ENCODE data around the gene ANKRD63.

Gene ANKRD63

DNA sequence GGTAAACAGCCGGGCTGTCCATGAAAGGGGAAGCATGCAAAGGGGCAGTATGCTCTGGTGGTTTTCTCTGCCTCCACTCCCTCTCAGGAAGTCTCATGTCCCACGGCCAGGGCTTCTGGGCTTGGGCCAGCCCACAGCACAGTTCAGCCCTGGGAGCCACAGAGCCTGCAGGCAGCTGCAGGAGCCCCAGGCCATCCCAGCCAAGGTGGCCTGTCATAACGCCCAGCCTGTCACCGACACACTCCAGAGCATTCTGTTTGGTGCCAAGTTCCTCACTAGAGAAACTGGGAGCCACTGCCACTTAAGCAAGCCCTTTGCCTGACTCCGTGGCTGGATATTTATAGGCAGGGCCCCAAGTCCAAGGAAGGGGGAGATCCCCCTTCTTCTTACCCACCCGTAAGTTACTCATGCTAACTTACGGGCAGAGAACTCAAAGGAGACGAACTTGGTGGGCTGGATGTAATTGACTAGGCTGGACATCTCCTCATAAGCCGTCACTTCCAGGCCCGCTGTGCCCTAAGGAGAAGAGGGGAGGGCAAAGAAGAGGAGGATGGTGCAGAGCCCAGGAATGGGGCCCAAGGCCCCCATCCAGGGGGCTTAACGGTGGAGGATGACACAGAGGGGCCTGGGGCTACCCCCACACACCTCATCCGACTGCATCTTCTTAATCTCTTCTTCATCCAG lies 13.2 kb upstream of the ANKRD63 start:
- in situ Hi-C loops (cut with MboI; ENCODE audit: low sequenced_read_pairs), result no loop called here

DNA sequence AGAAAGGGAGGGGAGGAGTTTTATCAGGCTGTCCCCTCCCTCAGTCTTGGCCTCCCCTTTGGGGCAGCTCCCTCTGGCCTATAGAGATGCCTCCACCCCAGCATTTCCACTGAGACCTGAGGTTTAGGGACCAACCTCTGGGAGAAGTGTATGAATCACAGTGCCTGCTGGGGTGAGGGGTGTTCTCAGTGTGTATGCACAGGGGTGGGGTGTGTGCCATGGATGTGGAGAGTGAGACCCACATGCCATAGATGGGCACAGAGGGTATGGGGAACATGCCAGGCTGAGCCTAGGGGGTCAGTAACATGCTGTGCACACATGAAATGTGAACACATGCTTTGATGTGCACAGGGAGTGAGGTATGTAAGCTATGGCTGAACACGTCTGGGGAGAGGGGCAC lies 12.4 kb upstream of the ANKRD63 start:
- in situ Hi-C loops (cut with MboI; ENCODE audit: low sequenced_read_pairs), result no loop called here

DNA sequence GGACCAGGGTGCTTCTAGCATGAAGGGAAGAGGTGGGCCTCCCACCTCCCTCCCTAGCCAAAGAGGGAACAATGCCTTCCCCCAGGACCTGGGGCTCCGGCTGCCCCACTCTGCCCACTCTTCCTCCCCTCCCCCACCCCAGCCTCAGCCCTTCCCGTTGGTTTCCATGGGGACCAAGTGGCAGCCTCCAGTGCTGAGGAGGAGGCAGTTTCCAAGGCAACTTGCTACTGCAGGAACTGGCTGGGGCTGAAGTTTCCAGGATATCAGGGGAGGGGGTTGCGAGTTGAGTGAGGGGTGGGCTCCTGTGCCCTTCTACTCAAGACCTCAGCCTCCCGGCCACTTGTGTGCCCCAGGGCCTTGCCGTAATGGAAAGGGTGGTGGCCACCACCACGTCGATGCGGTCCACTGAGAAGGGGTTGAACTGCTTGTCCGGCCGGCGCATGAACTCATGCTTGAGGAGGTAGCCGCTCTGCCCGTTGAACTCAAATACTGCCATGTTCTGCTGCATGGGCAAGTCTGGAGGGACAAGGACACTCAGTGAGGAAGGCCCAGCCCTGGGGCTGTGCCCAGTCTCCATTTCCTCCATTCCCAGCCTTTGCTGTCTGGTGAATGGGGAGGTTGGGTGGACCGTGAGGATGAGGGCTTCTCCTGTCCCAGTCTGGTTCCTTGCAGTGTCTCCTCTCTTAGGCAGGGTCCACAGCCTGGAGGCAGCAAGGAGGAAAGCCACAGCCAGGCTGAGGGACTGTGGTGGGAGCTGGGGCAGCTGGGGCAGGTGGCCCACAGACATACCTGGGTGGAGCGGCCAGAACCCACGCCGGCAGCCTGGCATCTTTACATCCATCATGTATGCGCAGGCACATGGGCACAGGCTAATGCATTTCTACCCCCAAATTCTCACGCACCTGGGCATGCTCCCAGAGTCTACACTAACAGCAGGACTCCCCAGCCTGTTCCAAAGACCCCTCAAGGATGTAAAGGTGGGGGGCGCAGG lies 11.3 kb upstream of the ANKRD63 start:
- in situ Hi-C loops (cut with MboI; ENCODE audit: low sequenced_read_pairs), result no loop called here

DNA sequence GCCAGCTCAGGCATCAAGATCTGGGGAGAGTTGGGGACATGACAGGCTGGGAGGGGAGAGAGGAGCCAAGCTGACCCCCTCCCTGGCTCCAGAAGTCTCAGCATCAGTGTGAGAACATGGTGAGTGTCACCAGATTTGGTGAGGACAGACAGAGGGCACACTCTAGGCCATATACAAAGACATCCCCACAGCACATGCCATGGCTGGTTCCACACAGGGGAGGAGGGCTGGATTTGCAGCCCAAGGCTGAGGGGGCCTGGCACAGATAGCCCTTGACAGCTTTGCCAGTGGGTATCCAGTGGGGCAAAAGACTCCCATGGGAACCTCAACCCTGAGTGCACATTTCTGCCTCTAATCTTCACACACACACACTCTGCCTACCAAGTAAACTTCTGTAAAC lies 10.1 kb upstream of the ANKRD63 start:
- in situ Hi-C loops (cut with MboI; ENCODE audit: low sequenced_read_pairs), result no loop called here

DNA sequence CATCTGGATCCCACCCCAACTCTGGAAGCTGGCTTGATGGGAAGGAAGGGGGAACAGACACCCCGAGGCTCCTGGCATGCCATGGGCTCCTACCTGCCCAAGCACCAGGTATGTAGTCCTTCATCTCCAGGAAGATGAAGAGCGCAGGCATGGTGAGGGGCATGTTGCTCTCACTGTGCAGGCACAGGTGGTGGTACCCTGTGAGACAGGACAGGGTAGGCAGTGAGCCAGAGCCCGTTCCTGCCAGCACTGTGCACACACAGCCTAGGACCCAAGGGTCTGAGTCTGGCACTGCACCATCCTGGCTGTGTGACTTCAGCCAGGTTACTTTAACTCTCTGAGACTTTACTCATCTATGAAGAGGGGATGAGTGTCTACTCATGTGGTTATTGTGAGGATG lies 9.4 kb upstream of the ANKRD63 start:
- in situ Hi-C loops (cut with MboI; ENCODE audit: low sequenced_read_pairs), result no loop called here

DNA sequence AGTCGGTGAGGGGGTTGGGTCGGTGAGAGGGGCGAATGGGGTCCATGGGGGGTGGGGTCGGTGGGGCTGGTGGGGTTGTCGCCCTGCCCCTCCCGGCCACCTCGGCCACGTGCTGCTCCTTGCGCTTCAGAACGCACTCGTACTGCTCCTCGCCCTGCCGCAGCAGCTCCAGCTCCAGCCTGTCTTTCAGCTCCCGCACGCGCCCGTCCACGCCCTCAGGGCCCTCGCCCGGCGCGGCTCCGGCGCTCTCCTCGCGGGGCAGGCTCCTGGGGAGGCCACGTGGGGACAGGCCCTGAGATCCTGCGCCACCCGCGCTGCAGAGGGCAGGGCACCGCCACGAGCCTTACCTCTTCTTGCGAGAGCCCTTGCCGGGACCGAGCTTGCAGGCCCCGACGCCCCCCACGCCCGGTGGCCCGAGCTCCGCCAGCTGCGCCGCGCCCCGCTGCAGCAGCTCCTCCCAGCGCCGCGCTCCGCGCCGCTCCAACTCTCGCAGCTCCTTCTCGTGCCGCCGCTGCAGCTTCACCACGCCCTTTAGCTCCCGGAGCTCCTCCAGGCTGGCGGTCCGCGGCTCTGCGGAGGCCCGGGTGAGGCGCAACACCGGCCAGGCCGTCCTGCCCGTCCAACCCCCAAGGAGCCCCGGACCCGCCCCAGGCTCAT lies 8.2 kb upstream of the ANKRD63 start:
- in situ Hi-C loops (cut with MboI; ENCODE audit: low sequenced_read_pairs), result no loop called here

DNA sequence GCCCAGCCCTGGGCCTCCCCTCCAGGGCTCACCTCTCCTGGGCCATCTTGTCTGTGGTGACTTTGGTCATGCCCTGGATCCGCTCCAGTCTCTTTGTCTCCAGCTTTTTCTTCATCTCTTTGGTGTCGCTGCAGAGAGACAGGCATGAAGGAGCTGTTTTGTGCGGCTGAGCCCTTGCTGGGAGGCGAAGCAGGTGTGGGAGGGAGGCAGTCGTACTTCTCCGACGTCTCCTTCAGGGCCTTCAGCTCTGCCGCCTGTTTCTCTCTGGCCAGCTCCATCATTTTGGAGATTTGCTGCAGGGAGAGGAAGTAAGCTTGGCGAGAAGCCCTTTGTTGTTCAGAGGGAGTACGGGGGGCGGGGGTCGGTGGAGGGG lies 7.7 kb upstream of the ANKRD63 start:
- in situ Hi-C loops (cut with MboI; ENCODE audit: low sequenced_read_pairs), result no loop called here

DNA sequence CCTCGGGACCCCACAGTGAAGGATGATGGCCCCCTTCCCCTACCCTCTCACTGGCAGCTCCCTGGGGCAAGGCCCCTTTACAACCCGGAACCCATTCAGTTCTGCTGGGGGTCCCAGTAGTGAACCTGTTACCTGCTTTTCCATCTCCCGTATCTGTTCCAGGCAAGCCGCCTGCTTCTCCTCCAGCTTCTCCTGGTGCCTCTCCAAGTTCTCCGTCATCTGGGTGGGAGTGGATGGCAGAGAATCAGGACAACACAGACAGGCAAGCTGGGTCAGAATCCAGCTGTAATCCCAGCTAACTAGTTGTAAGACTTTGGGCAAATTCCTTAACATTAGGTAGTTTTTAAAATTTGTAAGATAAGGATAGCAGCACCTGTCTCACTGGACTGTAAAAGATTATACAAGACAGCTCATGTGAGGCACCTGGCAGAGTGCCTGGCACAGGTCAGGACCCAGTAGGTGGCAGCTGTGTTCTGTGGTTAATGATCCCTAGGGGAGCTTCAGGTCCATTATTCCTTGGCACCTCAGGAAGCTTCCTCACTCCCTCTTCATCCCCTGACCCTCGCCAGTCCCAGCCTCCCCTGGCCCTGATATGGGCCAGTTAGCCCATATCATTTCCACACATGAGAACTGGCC lies 6.4 kb upstream of the ANKRD63 start:
- in situ Hi-C loops (cut with MboI; ENCODE audit: low sequenced_read_pairs), result no loop called here

DNA sequence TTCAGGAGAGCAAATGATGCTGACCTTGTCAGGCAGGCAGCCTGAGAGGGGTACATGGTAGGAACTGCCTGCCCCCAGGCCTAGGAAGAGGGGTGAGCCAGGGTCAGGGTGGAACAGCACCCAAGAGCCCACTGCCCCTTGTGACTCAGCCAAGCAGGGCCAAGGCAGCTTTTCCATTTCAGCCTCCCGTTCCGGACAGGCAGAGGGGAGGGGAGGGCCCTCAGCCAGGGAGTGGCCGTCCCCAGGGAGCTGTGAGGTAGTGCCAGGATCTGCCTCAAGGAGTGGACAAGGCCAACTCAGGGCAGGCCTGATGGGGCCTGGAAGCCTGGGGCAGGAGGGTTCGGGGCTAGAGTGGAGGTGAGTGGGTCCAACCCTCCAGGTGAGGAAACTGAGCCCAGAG lies 5.1 kb upstream of the ANKRD63 start:
- in situ Hi-C loops (cut with MboI; ENCODE audit: low sequenced_read_pairs), result no loop called here

DNA sequence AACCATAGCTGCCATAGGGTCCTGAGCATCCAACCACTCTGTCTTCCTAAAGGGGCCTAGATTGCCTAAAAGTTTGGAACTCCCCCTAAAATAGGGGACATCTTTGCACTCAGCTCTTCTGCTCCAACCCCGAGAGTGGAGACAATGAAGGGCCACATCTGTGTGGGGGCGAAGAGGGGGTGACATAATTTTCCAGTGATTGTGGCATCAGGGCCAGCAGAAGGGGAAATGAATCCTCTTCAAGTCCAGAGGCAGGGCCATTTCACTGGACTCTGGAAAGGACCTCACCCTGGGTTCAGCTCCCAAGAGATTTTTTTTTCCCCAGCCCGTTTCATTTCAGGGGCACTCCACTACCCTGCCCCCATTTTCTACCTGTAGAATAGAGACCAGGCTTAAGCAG lies 4.6 kb upstream of the ANKRD63 start:
- in situ Hi-C loops (cut with MboI; ENCODE audit: low sequenced_read_pairs), result no loop called here

DNA sequence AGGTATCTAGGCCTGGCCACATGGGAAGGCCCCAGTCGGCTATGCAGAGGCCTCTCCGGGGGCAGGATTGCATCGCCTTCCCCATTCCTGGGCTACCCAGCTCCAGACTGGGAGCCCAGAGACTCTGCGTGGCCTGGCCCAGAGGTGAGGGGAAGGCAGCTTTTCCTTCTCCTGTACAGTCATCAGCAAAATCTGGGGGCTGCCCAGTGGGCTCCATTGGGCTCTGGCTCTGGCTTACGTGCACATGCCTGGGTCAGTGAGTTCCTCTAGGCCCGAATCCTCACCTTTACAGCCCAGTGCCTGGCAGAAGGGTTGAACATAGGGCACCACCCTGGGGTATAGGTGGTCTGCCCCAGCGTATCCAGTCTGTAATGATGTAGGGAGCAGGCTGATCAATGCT lies 3.9 kb upstream of the ANKRD63 start:
- in situ Hi-C loops (cut with MboI; ENCODE audit: low sequenced_read_pairs), result no loop called here

DNA sequence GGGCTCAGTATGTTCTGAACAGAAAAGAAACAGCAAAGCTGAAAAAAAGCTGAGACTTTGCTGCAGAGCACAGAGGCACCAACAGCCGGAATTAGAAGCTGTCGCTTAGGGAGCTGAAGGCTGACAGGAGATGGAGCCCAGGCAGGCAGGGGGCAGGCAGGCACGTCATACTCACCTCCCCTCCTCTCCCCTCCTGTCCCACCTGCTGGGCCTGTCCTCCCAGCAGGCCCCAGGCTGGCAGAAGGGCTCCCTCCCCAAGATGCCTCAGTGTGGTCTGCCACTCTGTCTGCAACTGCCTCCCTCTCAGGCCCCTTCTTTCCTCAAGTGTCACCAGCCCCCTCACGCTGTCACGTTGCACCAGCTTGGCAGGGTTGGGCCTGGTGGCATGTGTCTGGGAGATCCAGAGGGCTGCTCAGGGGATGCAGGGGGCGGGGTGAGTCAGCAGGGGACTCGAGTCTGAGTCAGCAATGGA lies 3.2 kb upstream of the ANKRD63 start:
- in situ Hi-C loops (cut with MboI; ENCODE audit: low sequenced_read_pairs), result no loop called here

DNA sequence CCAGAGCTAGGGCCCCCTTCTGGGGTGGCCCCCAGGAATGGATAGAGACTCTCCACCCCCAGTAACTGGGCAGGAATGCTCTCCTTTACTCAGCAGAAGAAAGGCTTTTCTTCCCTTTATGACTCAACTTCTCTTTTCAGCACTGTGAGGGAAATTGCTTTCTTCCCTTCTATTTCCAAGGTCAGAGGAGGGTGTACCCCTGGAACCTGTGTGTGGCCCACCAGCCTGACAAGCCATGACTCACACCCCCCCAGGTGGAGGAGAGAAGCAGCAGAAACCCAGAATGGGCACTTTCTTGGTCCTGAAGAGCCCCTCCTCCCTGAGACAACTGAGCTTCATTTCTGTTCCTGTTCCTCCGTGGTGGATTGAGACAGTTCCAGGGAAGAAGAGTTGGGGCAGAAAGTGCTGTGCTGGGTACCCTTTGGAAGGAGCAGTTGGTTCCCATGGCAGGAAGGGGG lies 2.7 kb upstream of the ANKRD63 start:
- in situ Hi-C loops (cut with MboI; ENCODE audit: low sequenced_read_pairs), result no loop called here

DNA sequence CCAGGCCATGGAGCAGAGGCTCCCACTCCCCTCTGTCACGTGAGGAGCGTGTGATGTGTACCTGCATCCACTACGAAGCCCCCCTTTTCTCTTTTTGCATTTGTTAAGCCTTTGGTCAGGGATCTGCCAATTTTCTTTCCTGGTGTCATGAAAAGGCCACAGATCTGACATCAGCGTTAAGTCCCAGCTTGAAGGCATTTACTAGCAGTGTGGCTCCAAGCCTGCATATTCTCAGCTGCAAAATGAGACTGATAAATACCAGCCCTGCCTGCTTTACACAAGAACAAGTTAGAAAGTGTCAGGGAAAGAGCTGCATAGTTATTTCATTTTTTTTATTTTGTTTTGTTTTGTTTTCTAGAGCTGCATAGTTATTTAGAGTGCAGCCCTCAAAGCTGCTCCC lies 2.3 kb upstream of the ANKRD63 start:
- in situ Hi-C loops (cut with MboI; ENCODE audit: low sequenced_read_pairs), result no loop called here

DNA sequence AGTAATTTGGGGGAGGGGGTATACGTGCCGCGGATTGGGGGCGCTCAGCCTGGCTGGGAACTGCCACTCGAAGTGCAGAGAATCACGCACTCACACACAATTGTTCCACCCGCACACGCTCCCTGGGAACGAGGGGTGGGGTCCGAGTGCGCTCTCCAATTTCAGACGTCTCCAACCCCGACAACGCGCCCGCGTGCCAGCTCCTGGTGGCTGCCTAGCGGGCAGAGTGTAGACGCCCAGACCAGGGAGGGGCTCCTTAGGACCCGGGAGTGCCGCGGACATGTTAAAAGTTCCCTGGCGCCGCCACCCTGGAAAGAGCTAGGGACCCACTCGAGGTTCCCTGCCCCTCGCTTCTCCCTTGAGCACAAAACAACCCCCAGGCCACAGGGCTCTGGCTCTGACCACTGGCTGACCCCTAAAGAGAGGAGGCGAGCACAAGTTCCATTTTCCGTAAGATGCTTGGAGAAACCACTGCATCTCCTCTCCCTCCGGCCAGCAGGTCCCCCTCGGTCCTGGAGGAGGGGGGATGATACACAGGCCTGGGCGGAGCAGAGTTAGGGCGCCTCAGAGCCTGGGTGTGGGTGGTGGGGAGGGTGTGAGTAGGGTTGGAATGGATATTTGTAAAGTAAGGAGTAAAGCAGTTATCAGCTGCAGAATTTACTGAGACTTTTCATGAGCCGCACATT lies 894 bp upstream of the ANKRD63 start:
- in situ Hi-C loops (cut with MboI; ENCODE audit: low sequenced_read_pairs), result no loop called here

DNA sequence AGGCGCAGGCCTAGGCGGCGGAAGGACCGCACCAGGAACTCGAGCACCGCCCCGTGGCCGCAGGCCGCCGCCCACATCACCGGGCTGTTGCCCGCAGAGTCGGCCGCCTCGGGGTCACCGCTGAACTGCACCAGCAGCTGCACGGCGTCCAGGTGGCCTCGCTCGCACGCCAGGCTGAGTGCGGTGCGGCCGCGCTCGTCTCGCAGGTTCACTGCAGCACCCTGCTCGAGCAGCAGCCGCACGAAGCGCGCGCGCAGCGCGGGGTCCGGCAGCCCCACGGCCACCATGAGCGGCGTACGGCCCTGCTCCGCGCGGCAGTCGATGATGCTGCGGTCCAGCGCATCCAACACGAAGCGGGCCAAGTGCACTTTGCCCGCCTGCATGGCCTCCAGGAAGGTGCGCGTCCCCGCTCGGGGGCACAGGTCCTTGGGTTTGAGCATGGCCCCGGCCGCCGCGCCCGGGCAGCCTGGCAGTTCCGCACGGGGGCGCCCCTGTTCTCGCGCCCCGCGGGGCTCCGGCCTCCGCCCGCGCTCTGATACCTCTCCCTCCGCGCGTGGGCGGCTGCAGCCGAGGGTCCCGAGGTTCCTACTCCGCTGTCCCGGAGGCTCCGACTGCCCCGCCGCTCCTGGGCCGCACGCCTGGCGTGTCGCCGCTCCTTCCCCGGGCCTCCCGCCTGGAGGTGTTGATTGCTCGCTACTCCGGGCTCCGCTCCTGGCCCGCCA lies 556 bp downstream of the ANKRD63 start:
- in situ Hi-C loops (cut with MboI; ENCODE audit: low sequenced_read_pairs), result no loop called here

DNA sequence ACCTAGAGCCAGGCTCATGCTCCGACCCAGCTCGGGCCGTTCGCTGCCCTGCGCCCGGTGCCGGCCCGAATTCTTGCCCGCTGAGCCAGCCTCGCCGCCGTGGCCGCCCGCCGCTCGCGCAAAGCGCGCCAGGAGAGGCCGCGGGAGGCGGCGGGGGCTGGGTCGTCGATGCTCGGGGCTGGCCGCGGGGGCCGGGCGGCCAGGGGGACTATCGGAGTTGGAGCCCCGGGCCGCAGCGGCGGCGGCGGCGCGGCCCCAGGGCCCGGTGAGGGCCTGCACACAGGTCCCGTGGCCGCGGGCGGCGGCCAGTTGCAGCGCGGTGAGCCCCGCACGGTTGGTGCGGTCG lies 1.1 kb downstream of the ANKRD63 start:
- in situ Hi-C loops (cut with MboI; ENCODE audit: low sequenced_read_pairs), result no loop called here

DNA sequence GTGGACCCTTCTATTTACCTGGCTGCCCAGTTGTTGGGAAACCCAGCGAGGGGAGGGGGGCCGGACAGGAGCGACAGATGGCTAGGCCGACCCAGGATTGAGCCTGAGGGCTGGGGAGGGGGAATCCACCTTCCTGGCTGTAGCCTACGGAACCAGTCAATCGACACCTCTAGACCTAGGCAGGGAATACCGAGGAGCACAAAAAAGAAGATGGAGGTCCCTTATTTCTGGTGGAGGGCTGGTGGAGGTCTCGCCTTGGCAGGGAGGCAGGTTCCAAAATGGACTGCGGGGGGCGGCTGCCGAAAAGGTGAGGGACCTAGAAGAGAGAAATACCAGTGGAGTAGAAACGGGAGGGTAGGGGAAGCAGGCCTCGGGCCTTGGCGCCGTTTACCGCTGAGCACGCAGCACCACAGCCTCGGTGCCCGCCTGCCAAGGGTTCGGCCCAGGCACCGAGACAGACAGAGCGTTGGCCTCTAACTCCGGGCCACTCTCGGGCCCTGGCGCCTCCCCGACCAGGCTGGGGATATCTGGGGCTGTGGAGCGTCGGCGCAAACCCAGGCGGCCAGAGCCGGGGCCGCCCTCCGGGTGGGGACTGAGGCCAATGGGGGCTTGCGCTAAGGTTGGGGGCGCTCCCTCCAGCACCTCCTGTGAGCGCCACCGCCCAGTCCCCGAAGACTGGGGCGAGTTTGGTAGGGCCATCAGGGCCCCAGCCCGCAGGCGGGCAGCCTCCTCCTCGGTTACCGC lies 1.6 kb downstream of the ANKRD63 start:
- in situ Hi-C loops (cut with MboI; ENCODE audit: low sequenced_read_pairs), result no loop called here
